RWPE2 (cell line): ENCODE measurements around the gene SNCG.
"Not testable (repeated sequence)": the region's sequence is repeated elsewhere in the genome, so short reads cannot be mapped to it uniquely, and the experiment has no call there.

Source experiments
- ATAC-seq: fragments of 200-7000 bp; cut with Tn5 transposase; 3 replicates; pipeline ENCODE4 v1.9.1; 2021; ENCODE audit warnings: low read depth
- DNase-seq: peaks from one replicate; pipeline ENCODE4 v3.0.0-alpha.2; 2020; ENCODE audit warnings: low spot score
- H3K27ac ChIP-seq: fragments of 450-650 bp; 2 replicates; pipeline ENCODE4 v1.5.1; 2017; ENCODE audit warnings: mild to moderate bottlenecking; ENCODE audit not compliant: poor library complexity, severe bottlenecking
- H3K27me3 ChIP-seq: fragments of 250-450 bp; sonication (Bioruptor Pico); 2 replicates; pipeline ENCODE4 v1.5.1; 2021; ENCODE audit warnings: mild to moderate bottlenecking, moderate library complexity; ENCODE audit not compliant: insufficient read depth, poor library complexity, severe bottlenecking
- H3K36me3 ChIP-seq: fragments of 250-450 bp; sonication (Bioruptor Pico); 2 replicates; pipeline ENCODE4 v1.5.1; 2020; ENCODE audit warnings: low read depth, mild to moderate bottlenecking, moderate library complexity
- H3K4me1 ChIP-seq: fragments of 250-450 bp; sonication (Bioruptor Pico); 2 replicates; pipeline ENCODE4 v1.5.1; 2021; ENCODE audit warnings: mild to moderate bottlenecking, moderate library complexity; ENCODE audit not compliant: insufficient read depth, poor library complexity, severe bottlenecking
- H3K4me3 ChIP-seq: fragments of 250-450 bp; sonication (Bioruptor Pico); 2 replicates; pipeline ENCODE4 v1.5.1; 2021; ENCODE audit warnings: mild to moderate bottlenecking, moderate library complexity; ENCODE audit not compliant: severe bottlenecking
- H3K9me3 ChIP-seq: fragments of 250-450 bp; sonication (Bioruptor Pico); 2 replicates; pipeline ENCODE4 v1.5.1; 2021; ENCODE audit warnings: mild to moderate bottlenecking, moderate library complexity; ENCODE audit not compliant: severe bottlenecking
- TF ChIP-seq, protein P1 (sequence below): fragments of 450-650 bp; IDR thresholded peaks from one replicate; pipeline ENCODE4 v1.5.1; 2017; ENCODE audit warnings: mild to moderate bottlenecking, moderate library complexity; ENCODE audit not compliant: poor library complexity, severe bottlenecking

The SNCG gene

GRCh38 chr10:86929468-86930380 lies 28.7 kb upstream of the SNCG start:
- H3K27me3 ChIP-seq, result no peaks in the 10 kb centered on the region
- H3K4me3 ChIP-seq, result no peak overlapping the region
- DNase-seq (no peak), ATAC-seq (no peak)
- no peaks in the 10 kb centered on the region for H3K4me1 ChIP-seq
- peaks cover 11% of the 10 kb centered on the region for H3K36me3 ChIP-seq
- no peaks in the 10 kb centered on the region for H3K9me3 ChIP-seq
- H3K27ac ChIP-seq, result no peak overlapping the region
- TF ChIP-seq, protein P1, sequence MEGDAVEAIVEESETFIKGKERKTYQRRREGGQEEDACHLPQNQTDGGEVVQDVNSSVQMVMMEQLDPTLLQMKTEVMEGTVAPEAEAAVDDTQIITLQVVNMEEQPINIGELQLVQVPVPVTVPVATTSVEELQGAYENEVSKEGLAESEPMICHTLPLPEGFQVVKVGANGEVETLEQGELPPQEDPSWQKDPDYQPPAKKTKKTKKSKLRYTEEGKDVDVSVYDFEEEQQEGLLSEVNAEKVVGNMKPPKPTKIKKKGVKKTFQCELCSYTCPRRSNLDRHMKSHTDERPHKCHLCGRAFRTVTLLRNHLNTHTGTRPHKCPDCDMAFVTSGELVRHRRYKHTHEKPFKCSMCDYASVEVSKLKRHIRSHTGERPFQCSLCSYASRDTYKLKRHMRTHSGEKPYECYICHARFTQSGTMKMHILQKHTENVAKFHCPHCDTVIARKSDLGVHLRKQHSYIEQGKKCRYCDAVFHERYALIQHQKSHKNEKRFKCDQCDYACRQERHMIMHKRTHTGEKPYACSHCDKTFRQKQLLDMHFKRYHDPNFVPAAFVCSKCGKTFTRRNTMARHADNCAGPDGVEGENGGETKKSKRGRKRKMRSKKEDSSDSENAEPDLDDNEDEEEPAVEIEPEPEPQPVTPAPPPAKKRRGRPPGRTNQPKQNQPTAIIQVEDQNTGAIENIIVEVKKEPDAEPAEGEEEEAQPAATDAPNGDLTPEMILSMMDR, result no peak

DNA sequence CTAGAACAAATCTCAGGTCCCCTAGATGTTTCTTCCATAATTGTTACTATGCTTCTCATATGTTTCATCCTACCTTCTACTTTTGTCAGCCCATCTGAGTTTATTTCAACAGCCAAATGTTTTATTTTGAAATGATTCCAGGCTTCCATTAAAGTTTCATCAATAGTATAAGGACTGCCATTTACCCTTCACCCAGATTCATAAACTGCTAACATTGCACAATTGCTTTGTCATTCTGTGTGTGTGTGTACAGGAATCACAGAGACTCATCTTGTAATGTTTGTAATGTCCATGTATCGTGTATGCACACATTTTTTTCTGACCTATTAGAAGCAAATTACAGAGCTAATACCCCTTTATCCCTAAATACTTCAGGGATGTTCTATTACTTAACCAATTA lies 26.5 kb upstream of the SNCG start:
- no peak overlapping the region for H3K4me3 ChIP-seq
- no peaks in the 10 kb centered on the region for H3K4me1 ChIP-seq
- no peak overlapping the region for H3K27ac ChIP-seq
- TF ChIP-seq, protein P1, result no peak
- H3K27me3 ChIP-seq, result no peaks in the 10 kb centered on the region
- 0 out of 2 replicates have a peak, but pooled peaks cover 5% of the 10 kb centered on the region for H3K36me3 ChIP-seq
- no peak for DNase-seq
- H3K9me3 ChIP-seq, result no peaks in the 10 kb centered on the region
- ATAC-seq, result no peak; the same call in 2 of the 3 replicates

GRCh38 chr10:86932674-86933073 lies 25.7 kb upstream of the SNCG start:
- Histone ChIP-seq H3K27ac (no peak overlapping the region), H3K27me3 (no peaks in the 10 kb centered on the region), H3K9me3 (no peaks in the 10 kb centered on the region), H3K36me3 (0 out of 2 replicates have a peak, but pooled peaks cover 5% of the 10 kb centered on the region), H3K4me3 (no peak overlapping the region), H3K4me1 (no peaks in the 10 kb centered on the region)
- no peak for DNase-seq
- TF ChIP-seq, protein P1, result no peak
- ATAC-seq, result no peak

GRCh38 chr10:86934162-86934711 lies 24.2 kb upstream of the SNCG start:
- DNase-seq, H3K27ac ChIP-seq: not testable (repeated sequence)

GRCh38 chr10:86936661-86937501 lies 21.5 kb upstream of the SNCG start:
- no peak overlapping the region for H3K4me3 ChIP-seq
- TF ChIP-seq, protein P1, result no peak
- no peaks in the 10 kb centered on the region for H3K9me3 ChIP-seq
- no peak overlapping the region for H3K27ac ChIP-seq
- no peaks in the 10 kb centered on the region for H3K4me1 ChIP-seq
- no peak for ATAC-seq
- H3K36me3 ChIP-seq, result no peaks in the 10 kb centered on the region
- no peaks in the 10 kb centered on the region for H3K27me3 ChIP-seq
- no peak for DNase-seq

More at GRCh38 chr10:86934162-86934711, 24.2 kb upstream of the SNCG start:
- H3K4me1 ChIP-seq, H3K27me3 ChIP-seq, H3K9me3 ChIP-seq, H3K36me3 ChIP-seq, H3K4me3 ChIP-seq: not testable (repeated sequence)
- ATAC-seq, result 0 out of 3 replicates have a peak, but pooled peaks have one; percentile 23
